HG03558 (cell line): ENCODE data around the gene ITSN2.

Experiments used
- ATAC-seq: cut with Tn5 transposase; IDR thresholded peaks from one replicate; pipeline ENCODE4 v1.9.1; 2021; ENCODE audit warnings: moderate number of reproducible peaks; ENCODE audit not compliant: unreplicated experiment; ENCODE audit errors: extremely low read depth

ITSN2 gene

DNA sequence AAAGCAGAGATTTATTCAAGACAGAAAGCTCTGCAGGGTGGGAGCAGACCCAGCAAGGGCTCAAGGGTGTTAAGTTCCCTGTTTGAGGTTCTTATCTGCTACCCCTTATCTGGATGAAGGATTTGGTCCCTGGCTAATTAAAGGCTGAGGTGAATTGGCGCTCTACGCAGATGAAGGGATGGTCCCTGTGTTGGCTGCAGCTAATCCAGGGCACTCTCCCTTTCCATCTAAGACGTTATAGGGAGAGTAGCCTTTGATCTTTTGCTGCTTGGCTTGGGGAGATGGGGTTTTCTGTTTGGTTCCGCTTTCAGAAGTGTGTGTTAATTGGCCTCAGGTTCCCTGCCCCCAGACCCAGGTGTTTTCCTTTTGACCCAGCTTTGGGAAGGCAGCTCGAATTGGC, 168.5 kb downstream of the ITSN2 start:
- no peak for ATAC-seq

DNA sequence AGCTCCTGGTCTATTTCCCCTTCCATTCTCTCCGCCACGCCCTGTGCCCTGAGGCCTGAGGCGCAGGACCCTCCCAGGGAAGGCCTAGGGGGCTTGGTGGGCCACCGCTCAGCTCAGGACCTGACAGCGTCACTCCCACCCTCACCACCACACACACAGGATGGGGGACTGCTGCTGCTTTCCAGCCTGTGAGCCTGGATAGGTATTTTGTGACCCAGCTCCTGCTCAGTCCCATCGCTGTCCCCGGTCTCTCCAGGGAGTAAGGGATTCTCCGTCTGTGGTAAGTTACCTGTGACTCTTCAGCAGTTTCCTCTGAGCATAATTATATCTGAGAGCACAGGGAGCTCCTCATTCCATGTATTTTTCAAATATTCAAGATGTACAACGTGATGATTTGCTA, 169.2 kb downstream of the ITSN2 start:
- no peak for ATAC-seq

DNA sequence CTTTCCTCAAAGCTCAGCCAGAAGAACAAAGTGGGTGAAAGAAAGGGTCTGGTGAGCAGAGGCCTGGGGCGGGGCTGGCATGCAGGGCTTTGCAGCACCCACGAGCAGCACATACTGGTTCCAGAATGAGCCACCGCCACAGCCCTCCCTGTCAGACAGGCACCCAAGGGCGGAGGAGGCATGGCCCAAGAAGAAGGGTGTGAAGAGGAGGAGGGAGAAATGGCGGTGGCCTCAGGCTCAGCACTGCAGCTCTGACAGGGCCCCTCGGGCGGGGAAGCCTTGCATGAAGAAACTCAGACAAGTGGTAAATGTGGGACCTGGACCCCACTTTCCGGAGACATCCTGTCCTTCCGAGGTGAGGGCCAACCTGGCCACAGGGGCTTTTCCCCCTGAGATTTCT, 169.8 kb downstream of the ITSN2 start:
- no peak for ATAC-seq

DNA sequence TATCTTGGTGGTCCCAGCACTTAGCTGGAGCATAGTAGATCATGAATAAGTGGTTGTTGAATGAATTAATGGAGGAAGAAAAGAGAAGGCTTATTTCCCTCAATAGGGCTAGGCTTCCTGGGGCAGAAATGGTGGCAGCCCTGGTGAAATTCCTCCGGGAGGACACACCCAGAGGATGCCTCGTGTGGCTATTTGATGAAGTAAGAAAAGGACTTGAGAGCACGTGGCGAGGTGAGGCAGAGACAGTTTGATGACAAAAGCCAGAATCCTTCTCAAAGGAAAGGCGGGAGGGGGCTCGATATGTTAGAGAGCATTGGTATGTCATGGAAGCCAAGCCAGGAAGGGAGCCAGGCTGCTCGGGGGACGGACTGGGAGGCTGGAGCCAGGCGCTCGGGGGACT, 170.8 kb downstream of the ITSN2 start:
- no peak for ATAC-seq

DNA sequence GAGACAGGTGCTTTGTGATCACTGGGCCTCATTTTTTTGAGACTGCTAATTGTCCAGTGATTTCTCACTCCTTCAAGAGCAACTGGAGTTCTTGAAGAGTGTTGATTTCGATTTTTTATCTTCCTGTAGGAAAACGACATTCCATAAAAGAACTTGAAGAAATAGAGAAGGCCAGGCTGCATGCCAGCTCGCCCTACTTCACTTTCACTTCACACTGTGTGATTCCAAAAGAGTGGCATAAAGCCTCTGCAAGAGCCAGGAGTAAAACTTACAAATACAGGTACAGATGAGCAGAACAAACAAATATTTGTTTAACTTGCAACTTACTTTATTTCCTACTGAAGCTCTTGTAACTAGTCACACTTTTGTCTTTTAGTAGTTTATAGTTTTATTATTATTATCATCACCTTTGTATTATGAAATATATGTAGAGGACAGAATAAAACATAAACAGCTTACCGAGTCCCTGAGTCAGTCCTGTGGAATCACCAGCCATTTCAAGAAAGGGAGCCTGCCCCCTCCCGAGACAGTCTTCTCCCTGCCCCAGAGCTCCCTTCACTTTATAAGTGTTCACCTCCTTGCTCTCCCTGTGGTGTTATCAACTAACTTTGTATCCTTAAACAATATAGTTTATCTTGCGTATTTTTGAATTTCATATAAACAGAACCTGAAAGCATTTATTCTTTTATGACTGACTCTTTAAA, 176.8 kb downstream of the ITSN2 start:
- ATAC-seq, result no peak

DNA sequence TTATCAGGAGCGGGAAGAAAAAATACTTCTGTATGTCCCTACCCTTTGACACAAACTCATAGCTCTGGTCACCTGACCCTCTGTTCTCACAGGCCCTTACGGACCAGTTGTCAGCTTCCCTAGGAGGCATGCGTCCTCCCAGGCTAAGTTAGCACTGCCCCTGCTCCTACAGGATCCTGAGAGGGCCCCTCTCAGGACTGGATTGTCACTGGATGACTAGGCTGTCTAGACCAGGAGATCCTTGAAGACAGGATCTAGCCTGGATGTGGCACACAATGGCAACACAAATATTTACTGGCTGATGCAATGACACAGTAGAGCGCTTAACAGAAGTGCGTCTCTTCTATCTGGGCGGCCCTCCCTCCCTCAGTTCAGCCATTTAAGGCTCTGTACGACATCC, 177.8 kb downstream of the ITSN2 start:
- ATAC-seq, result no peak

DNA sequence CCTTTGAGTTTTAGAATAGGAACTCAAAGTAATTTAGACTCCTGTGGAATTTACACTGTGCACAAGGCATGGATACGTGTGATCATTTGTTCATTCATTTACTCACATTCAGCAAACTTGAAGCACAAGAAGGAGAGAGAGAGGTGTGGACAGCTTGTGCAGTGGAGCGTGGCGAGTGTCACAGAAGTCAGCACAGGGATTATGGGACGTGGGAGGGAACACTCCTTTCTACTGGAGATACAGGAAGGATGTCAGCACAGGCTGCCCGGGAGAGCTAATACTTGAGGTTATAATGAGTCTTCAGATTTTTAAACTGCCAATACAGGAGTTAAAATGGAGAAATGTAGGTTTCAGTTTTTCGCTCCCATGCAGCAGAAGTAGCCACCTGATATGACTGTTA, 178.5 kb downstream of the ITSN2 start:
- ATAC-seq, result no peak

DNA sequence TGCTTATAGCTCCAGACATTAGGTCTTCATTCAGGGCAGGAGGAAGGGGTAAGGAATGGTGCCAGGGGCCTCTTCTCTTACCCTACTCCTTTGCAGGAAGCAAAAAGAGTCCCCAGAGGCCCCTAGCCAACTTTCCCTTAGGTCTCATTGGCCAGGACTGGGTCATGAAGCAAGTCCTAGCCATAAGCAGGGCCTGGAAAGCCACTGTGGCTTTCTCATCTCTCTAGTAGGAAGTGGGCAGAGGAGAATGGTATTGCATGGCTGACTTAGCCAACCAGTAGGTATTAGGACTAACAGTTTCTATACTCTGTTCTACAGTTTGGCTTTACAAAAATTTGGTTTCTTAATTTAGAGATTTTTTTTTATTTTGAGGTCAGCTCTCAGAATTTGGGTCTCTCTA, 180.7 kb downstream of the ITSN2 start:
- no peak for ATAC-seq

DNA sequence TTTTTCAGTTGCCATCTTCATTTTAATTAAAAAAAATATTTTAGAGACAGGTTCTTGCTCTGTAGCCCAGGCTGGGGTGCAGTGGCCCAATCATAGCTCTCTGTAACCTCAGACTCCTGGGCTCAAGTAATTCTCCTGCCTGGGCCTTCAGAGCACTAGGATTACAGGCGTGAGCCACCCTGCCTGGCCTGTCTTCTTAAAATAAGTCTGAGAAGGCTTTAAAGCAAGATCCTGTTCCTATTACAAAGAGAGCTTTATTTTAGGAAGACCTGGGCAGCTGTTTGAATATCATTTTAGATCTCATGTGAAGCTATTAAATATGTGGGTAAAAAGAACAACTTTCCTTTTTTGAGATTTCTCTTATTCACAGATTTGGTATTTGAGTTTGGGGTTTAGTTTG, 184.0 kb downstream of the ITSN2 start:
- no peak for ATAC-seq

DNA sequence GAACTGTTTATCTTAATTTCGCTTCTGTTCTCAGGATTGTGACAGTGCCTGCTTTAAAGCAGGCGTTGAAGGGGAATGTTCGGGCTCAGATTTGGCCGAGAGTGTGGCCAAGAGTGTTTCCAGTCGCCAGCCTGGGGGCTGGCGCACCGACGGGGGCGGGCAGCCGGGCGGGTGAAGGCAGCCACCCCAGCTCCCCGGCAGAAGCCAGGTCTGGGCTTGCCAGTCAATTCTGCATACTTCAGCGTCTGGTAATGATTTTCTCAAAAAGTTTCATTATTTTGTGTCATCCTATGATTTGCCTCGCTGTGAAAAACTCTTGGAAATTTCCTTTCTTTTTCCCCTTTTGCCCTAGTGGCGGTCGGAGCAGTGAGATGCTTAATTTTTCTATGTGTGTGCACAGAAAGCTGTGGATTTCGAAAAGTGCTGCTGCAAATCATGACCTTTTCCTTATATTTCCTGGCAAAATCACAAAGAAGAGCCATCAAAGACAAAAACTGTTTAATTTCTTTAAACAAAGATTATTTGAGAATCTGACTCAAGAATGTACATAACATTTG, 184.6 kb downstream of the ITSN2 start:
- ATAC-seq, result no peak

DNA sequence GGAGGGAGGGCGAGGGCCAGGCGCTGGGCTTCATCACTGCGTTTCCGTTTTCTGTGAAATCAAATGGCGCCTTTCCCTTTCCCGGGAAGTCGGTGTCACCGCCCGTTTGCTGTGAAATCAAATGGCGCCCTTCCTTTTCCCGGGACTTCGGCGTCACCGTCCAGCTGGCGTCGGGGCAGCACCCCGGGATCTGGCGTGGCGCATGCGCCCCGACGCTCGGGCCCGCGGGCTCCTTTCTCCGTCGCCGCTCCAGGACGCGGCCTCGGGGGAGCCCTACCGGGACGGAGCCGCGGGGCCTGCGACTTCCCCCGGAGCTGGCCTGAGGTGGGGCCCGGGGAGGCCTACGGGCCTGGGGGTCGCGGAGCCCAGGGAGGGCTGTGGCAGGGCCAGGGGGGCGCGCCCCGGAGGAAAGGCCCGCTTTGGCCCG, 185.5 kb downstream of the ITSN2 start, which contains the start of gene FAM228A:
TSS of gene FAM228A (plus strand) at position 203 of the 427 bp plus-strand sequence. CDS start 428 bp downstream, outside the sequence.
- no peak for ATAC-seq

DNA sequence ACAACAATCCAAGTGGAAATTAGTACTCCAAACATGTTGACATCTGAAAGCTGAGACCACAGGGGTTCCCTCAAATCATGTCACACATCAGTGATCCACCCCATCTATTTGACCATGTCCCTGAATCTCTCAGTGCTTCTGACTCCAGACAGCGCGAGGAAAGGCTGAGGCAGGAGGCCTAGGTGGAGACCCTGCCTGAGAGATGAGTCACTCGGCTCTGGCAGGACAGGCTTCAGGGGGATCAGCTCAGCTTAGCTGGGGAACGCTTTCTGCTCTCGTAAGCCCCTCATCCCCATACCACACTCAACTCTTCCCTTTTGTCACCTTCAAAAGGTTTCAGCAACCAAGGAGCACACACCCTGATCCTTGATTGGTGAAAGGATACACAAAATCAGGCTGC, 191.3 kb downstream of the ITSN2 start:
- no peak for ATAC-seq

DNA sequence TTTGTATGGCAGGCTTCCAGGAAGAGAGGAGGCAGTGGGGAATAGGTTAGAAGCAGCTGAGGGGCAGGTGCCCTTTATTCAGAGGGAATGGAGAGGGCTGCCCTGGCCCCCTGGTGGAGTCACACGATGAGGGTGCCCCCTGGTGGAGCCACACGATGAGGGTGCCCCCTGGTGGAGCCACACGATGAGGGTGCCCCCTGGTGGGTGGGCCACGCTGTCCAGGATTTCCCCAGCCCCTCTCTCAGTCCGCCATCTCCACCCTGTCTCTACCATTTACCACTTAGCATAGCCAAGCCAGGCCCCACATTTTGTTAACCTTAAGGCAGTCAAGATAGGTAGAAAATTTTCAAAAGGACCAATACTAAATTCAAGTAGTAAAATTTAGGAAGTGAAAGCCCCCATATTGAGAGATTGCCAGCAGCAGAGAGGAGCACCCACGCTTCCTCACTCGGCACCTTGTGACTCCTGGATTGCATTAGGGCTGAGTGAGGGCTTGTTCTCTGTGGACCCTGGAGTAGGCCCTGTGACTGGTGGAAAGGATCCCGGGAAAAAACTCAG, 195.8 kb downstream of the ITSN2 start:
- no peak for ATAC-seq

DNA sequence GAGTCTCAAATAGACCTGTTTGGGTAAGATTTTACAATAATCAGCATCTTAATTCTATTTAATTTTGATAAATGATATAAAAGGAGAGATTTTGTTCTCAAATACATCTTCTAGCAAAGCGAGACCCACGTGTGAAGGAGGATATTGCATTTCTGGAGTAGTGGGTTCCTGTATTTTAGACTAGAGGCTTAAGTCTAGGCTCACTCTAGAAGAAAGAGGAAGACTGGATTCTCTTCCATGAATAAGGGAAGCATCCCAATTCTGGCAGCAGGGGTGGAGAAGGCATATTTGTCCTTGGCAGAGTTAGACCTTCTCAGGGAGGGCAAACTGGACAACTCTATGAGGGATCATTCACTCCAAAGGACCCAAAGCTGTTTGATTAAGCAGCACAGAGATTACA, 196.7 kb downstream of the ITSN2 start:
- no peak for ATAC-seq

DNA sequence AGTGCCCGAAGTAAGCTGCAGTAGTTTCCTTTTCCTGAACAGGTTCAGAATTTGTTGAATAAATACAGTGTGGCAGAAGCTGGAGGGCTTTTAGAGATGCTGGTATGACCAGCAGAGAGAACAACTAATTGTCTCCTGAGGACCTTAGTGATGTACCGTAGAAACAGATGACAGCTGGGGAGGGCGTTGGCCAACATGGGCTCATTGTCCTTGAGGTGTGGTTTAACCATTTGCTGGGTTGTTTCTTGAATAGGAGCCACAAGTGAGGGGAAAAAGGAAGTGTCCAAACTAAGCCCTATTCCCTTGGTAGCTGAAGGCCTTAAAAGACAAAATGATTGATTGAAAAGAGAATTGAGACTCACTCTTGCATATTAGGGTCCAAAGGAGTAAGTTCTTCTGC, 197.2 kb downstream of the ITSN2 start:
- ATAC-seq, result no peak

DNA sequence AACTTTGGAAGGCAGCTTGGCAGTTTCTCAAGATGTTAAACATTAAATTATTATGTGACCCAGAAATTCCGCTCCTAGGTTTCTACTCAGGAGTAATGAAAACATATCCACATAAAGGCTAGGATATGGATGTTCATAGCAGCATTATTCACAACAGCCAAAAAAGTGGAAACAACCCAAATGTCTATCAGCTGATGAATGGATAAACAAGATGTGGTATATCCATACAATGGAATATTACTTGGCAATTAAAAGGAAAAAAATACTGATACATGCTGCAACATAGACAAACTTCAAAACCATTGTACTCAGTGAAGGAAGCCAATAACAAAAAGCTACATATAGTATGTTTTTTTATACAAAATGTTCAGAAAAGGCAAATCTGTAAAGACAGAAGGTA, 197.8 kb downstream of the ITSN2 start:
- ATAC-seq, result no peak

DNA sequence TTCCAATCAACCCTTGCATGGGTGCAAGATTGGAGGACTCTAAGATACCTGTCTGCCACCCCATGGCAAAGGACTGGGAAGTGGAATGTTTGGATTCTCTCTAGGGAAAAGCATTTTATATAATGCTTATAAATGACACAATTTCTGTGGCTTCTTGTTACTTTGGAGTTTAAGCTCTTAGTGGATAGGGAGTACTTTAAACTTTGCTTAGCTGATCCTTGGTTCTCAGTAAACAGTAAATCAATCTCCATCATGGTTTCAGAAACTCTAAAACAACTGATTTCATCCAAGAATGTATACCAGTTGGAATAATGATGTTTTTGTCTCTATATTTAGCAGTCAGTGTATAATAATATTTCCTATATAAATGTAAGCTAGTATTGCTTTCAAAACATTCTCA, 199.6 kb downstream of the ITSN2 start:
- no peak for ATAC-seq

DNA sequence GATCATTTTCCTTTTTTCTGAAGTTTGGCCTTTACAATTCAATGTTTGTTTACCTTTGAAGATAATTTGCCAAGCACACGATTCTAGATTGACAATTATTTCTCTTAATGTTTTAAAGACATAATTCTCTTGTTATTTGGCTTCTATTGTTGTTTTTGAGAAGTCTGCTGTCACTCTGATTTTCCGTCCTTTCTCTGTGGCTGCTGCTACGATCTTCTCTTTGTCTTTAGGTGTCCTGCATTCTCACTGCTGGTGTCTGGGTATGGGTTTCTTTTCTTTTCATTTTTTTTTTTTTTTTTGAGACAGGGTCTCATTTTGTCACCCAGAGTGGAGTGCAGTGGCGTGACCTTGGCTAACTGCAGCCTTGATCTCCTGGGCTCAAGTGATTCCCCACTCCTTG, 200.6 kb downstream of the ITSN2 start:
- no peak for ATAC-seq

DNA sequence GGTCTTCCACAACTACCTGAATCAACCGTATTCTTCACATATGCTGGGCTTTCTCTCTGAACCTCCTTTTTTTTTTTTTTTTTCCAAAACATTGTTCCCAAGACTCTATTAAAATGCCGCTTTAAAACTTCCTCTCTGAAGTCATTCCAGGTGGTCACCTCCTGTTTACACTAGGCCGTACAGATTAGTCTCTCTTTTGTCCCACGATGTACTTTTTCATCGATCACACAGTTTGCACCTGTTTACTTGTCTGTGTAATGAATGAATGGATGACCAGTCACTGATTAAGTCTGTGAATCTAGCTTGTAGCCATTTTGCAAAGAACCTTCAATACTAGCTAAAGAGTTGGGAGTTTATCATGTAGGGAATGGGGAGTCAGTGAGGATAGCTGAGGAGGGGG, 202.2 kb downstream of the ITSN2 start:
- ATAC-seq, result no peak

DNA sequence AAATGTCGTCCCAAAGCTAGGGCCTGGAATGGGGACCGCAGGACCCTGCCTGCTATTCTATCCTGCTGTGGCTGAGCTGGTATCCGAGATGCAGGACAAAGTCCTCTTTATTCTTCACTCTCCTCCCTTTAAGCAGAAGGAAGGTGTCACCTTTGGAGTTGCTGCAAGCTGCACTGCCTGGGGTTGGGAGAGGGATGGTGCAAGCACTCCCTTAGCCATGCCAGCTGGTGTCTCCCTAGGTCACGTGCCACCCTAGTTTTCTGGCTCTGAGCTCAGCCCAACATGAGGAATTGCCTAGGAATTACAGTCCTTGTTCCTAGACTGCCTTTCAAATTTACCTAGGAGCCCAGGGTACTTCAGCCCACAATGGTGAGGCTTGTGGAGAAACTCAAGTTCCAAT, 206.9 kb downstream of the ITSN2 start:
- ATAC-seq, result no peak
